H9 (cell line): ENCODE results near the gene IGFALS. TPM values are rescaled to one million over a fixed set of nuclear protein-coding genes. Genes with fewer than 3 reads are reported as not detected.

Source experiments
- DNase-seq: peaks from one replicate; pipeline ENCODE4 v3.0.0-alpha.2; 2017
- H2AFZ ChIP-seq: one replicate; pipeline ENCODE4 v1.6.1; 2013; ENCODE audit warnings: mild to moderate bottlenecking, low read length, control low read depth, moderate library complexity
- H2AK5ac ChIP-seq: 2 replicates; pipeline ENCODE4 v1.6.1; 2013; ENCODE audit warnings: low read length, control low read depth, mixed read lengths; ENCODE audit not compliant: insufficient read length
- H2BK120ac ChIP-seq: one replicate; pipeline ENCODE4 v1.6.1; 2013; ENCODE audit warnings: low read depth, mild to moderate bottlenecking, low read length, control low read depth, inconsistent platforms; ENCODE audit not compliant: poor library complexity, severe bottlenecking
- H2BK12ac ChIP-seq: 2 replicates; pipeline ENCODE4 v1.6.1; 2013; ENCODE audit warnings: low read length, control low read depth, mixed read lengths, low read depth; ENCODE audit not compliant: insufficient read length
- H2BK15ac ChIP-seq: 2 replicates; pipeline ENCODE4 v1.6.1; 2013; ENCODE audit warnings: low read depth, low read length, control low read depth
- H2BK20ac ChIP-seq: one replicate; pipeline ENCODE4 v1.6.1; 2013; ENCODE audit warnings: low read depth, mild to moderate bottlenecking, low read length, control low read depth, inconsistent platforms; ENCODE audit not compliant: poor library complexity, severe bottlenecking
- H2BK5ac ChIP-seq: 2 replicates; pipeline ENCODE4 v1.6.1; 2013; ENCODE audit warnings: low read length, control low read depth, mixed read lengths; ENCODE audit not compliant: insufficient read length
- H3K14ac ChIP-seq: 2 replicates; pipeline ENCODE4 v1.6.1; 2013; ENCODE audit warnings: low read length, control low read depth; ENCODE audit not compliant: insufficient read depth
- H3K18ac ChIP-seq: 2 replicates; pipeline ENCODE4 v1.6.1; 2013; ENCODE audit warnings: low read depth, mild to moderate bottlenecking, mixed read lengths, low read length, control low read depth; ENCODE audit not compliant: insufficient read length
- H3K23ac ChIP-seq: 2 replicates; pipeline ENCODE4 v1.6.1; 2013; ENCODE audit warnings: low read length, control low read depth, mixed read lengths, low read depth; ENCODE audit not compliant: insufficient read length
- H3K23me2 ChIP-seq: 2 replicates; pipeline ENCODE4 v1.6.1; 2013; ENCODE audit warnings: low read depth, mild to moderate bottlenecking, mixed read lengths, low read length, control low read depth; ENCODE audit not compliant: insufficient read length, poor library complexity, severe bottlenecking
- H3K27ac ChIP-seq: 2 replicates; pipeline ENCODE4 v1.5.1; 2013; ENCODE audit warnings: low read length, control low read depth, mixed read lengths, low read depth; ENCODE audit not compliant: insufficient read length
- H3K27me3 ChIP-seq: 2 replicates; pipeline ENCODE4 v1.6.1; 2013; ENCODE audit warnings: low read length, control low read depth, inconsistent platforms; ENCODE audit not compliant: insufficient read depth
- H3K4ac ChIP-seq: 2 replicates; pipeline ENCODE4 v1.6.1; 2013; ENCODE audit warnings: low read depth, mild to moderate bottlenecking, control low read depth, inconsistent platforms, low read length, moderate library complexity
- H3K4me1 ChIP-seq: 2 replicates; pipeline ENCODE4 v1.6.1; 2013; ENCODE audit warnings: low read length, control low read depth, inconsistent platforms; ENCODE audit not compliant: insufficient read depth
- H3K4me2 ChIP-seq: 2 replicates; pipeline ENCODE4 v1.6.1; 2013; ENCODE audit warnings: low read length, control low read depth, mixed read lengths; ENCODE audit not compliant: insufficient read length, insufficient read depth
- H3K56ac ChIP-seq: 2 replicates; pipeline ENCODE4 v1.6.1; 2013; ENCODE audit warnings: low read depth, mild to moderate bottlenecking, mixed read lengths, low read length, control low read depth; ENCODE audit not compliant: insufficient read length
- H3K79me1 ChIP-seq: 2 replicates; pipeline ENCODE4 v1.6.1; 2013; ENCODE audit warnings: low read depth, mild to moderate bottlenecking, moderate library complexity, low read length, control low read depth, inconsistent platforms; ENCODE audit not compliant: insufficient read depth, poor library complexity, severe bottlenecking
- H3K79me2 ChIP-seq: 2 replicates; pipeline ENCODE4 v1.6.1; 2013; ENCODE audit warnings: low read length, control low read depth, inconsistent platforms; ENCODE audit not compliant: insufficient read depth
- H3K9ac ChIP-seq: 2 replicates; pipeline ENCODE4 v1.6.1; 2013; ENCODE audit warnings: low read length, control low read depth, mixed read lengths; ENCODE audit not compliant: insufficient read length; ENCODE audit errors: extremely low read depth
- H3K9me3 ChIP-seq: one replicate; pipeline ENCODE4 v1.6.1; 2013; ENCODE audit warnings: low read depth, low read length, inconsistent platforms; ENCODE audit not compliant: control insufficient read depth
- H3T11ph ChIP-seq: one replicate; pipeline ENCODE4 v1.6.1; 2013; ENCODE audit warnings: mild to moderate bottlenecking, low read length, control low read depth, inconsistent platforms
- H4K20me1 ChIP-seq: one replicate; pipeline ENCODE4 v1.6.1; 2013; ENCODE audit not compliant: control insufficient read depth, insufficient read length, insufficient read depth
- H4K5ac ChIP-seq: 2 replicates; pipeline ENCODE4 v1.6.1; 2013; ENCODE audit warnings: low read depth, mild to moderate bottlenecking, mixed read lengths, low read length, control low read depth; ENCODE audit not compliant: insufficient read length
- H4K8ac ChIP-seq: replicated peaks from 2 replicates; pipeline ENCODE4 v1.6.1; 2013; ENCODE audit warnings: low read length, control low read depth, mixed read lengths, low read depth; ENCODE audit not compliant: insufficient read length
- H4K91ac ChIP-seq: 2 replicates; pipeline ENCODE4 v1.6.1; 2013; ENCODE audit warnings: low read depth, mild to moderate bottlenecking, moderate library complexity, mixed read lengths, low read length, control low read depth; ENCODE audit not compliant: insufficient read length
- H3K27ac Mint-ChIP-seq, 3 experiments: 2 replicates in 2 of 3; 3 replicates in 1 of 3; pipeline ENCODE4 v1.8.0; 2020 to 2021; ENCODE audit warnings: mixed read lengths in 3 of 3, mild to moderate bottlenecking in 1 of 3, moderate library complexity in 1 of 3
- H3K27me3 Mint-ChIP-seq: 2 replicates; pipeline ENCODE4 v1.8.0; 2021; ENCODE audit warnings: low read depth, mild to moderate bottlenecking, moderate library complexity, mixed read lengths
- H3K36me3 Mint-ChIP-seq, 3 experiments: 2 replicates in 2 of 3; 3 replicates in 1 of 3; pipeline ENCODE4 v1.8.0; 2020 to 2021; ENCODE audit warnings: low read depth in 3 of 3, mixed read lengths in 3 of 3; ENCODE audit not compliant: insufficient read depth in 1 of 3
- H3K4me1 Mint-ChIP-seq, 2 experiments: 2 replicates each; pipeline ENCODE4 v1.8.0; 2020; ENCODE audit warnings: mixed read lengths in 2 of 2
- H3K4me3 Mint-ChIP-seq, 2 experiments: 2 replicates in 1 of 2; 3 replicates in 1 of 2; pipeline ENCODE4 v1.8.0; 2020 to 2021; ENCODE audit warnings: mild to moderate bottlenecking in 2 of 2, mixed read lengths in 2 of 2, moderate library complexity in 1 of 2
- H3K9me3 Mint-ChIP-seq, 2 experiments: 2 replicates in 1 of 2; 3 replicates in 1 of 2; pipeline ENCODE4 v1.8.0; 2020; ENCODE audit warnings: mild to moderate bottlenecking in 2 of 2, mixed read lengths in 2 of 2, moderate library complexity in 1 of 2
- WGBS: extraction: QIAGEN DNeasy Blood & Tissue Kit; methylation state at CpG from one replicate; pipeline ENCODE4 v1.1.7; 2013; ENCODE audit warnings: missing lambda C conversion rate, low lambda C conversion rate, mixed read lengths; ENCODE audit not compliant: insufficient read length; ENCODE audit errors: extremely low coverage; 5-methylcytosine and 5-hydroxymethylcytosine counted together
- total RNA-seq: library from RNA; stranded (reverse); gene quantifications from 2 replicates; pipeline ENCODE4 v1.2.1, GENCODE V29; 2021
- TF ChIP-seq, protein P1 (sequence below): fragments of 200-600 bp; sonication (generic); conservative IDR thresholded peaks from 3 replicates; pipeline ENCODE4 v1.8.0; 2021; ENCODE audit warnings: antibody characterized with exemption, mild to moderate bottlenecking

IGFALS gene
- total RNA-seq, 1 experiment from 2014 or later: not detected

DNA sequence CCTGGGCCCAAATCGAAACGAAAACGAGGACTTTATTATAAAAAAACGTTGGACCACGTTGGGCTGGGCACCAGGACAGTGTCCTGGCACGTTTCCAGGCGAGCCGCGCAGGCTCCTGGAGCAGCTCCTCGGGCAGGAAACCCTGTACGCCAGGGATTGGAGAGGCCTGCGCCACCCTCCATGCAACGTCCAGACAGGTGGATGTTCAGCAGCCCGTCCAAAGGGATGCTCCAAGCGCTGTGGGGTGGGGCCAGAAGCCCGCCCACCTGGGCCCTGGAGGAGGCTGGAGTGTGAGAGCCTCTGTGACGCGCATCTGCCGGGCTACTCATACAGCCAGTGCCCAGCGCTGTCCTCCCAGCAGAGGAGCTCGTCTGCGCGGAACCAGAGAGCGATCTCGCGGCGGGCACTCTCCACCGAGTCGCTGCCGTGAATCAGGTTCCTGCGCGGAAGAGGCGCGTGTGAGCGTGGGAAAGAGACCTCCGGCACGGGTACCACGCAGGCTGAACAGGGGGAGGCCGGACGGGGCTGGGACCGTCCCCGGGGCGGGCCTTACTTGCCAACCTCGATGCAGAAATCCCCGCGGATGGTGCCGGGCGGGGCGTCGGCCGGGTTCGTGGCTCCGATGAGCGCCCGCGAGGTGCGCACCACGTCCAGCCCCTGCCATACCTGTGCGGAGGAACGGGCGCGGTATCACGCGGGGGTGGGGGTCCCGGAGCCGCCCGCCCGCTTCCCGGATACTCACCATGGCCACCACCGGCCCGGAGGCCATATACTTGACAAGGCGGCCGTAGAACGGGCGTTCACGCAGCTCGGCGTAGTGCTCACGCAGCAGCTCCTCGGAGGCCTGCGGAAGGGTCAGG lies 22.9 kb downstream of the IGFALS start:
- peak overlapping the region; percentile 44 for H3K18ac ChIP-seq
- no peak overlapping the region for H2BK20ac ChIP-seq
- H2BK120ac ChIP-seq: no peak overlapping the region
- no peak overlapping the region for H3K27ac ChIP-seq
- no peak overlapping the region for H4K5ac ChIP-seq
- H2BK5ac ChIP-seq: no peak overlapping the region
- H2BK15ac ChIP-seq: no peak overlapping the region
- peaks cover 5% of the 10 kb centered on the region for H3K79me1 ChIP-seq
- no peak overlapping the region for H2AK5ac ChIP-seq
- no peaks in the 10 kb centered on the region; the same call in 1 of the 2 replicates for H3K79me2 ChIP-seq
- Mint-ChIP-seq H3K27ac (peak overlapping the region in 2 of 3 experiments; percentile 90; a peak in 5 of 7 replicates), H3K27me3 (no peaks in the 10 kb centered on the region; the same call in 1 of the 2 replicates), H3K4me1 (peaks cover 3 to 19% of the 10 kb centered on the region in 2 experiments), H3K36me3 (peaks cover 11 to 42% (median 34%) of the 10 kb centered on the region in 3 experiments; a peak in 6 of 7 replicates), H3K9me3 (no peaks in the 10 kb centered on the region), H3K4me3 (peak overlapping the region; percentile 95 to 98)
- H3K4ac ChIP-seq: no peak overlapping the region
- H2AFZ ChIP-seq: no peak overlapping the region
- TF ChIP-seq, protein P1, sequence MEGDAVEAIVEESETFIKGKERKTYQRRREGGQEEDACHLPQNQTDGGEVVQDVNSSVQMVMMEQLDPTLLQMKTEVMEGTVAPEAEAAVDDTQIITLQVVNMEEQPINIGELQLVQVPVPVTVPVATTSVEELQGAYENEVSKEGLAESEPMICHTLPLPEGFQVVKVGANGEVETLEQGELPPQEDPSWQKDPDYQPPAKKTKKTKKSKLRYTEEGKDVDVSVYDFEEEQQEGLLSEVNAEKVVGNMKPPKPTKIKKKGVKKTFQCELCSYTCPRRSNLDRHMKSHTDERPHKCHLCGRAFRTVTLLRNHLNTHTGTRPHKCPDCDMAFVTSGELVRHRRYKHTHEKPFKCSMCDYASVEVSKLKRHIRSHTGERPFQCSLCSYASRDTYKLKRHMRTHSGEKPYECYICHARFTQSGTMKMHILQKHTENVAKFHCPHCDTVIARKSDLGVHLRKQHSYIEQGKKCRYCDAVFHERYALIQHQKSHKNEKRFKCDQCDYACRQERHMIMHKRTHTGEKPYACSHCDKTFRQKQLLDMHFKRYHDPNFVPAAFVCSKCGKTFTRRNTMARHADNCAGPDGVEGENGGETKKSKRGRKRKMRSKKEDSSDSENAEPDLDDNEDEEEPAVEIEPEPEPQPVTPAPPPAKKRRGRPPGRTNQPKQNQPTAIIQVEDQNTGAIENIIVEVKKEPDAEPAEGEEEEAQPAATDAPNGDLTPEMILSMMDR: no peak
- no peak overlapping the region for H3K23ac ChIP-seq
- no peak overlapping the region for H4K8ac ChIP-seq
- WGBS: no CpG with 5 or more reads among the region's 81 CpGs
- H3K23me2 ChIP-seq: peaks cover 9% of the 10 kb centered on the region
- peak overlapping the region; percentile 39; the same call in 1 of the 2 replicates for H3K14ac ChIP-seq
- peak; percentile 77 for DNase-seq
- H2BK12ac ChIP-seq: no peak overlapping the region
- no peak overlapping the region for H3T11ph ChIP-seq
- no peaks in the 10 kb centered on the region for H4K20me1 ChIP-seq
- H3K9ac ChIP-seq: peak overlapping the region; percentile 39
- peak overlapping the region; percentile 47 for H3K4me2 ChIP-seq
- no peaks in the 10 kb centered on the region for H3K27me3 ChIP-seq
- no peak overlapping the region for H3K56ac ChIP-seq
- H3K9me3 ChIP-seq: no peaks in the 10 kb centered on the region
- H4K91ac ChIP-seq: no peak overlapping the region
- no peaks in the 10 kb centered on the region for H3K4me1 ChIP-seq
